GM19351 (cell line): Measurements from ENCODE around the gene C6orf120.
"Not testable (repeated sequence)": the region's sequence is repeated elsewhere in the genome, so short reads cannot be mapped to it uniquely, and the experiment has no call there.

ENCODE experiments used
- ATAC-seq: cut with Tn5 transposase; IDR thresholded peaks from one replicate; pipeline ENCODE4 v1.9.1; 2021; ENCODE audit warnings: mild to moderate bottlenecking, moderate library complexity; ENCODE audit not compliant: unreplicated experiment

C6orf120 gene

GRCh38 chr6:169678342-169678741 is 23.6 kb upstream of the C6orf120 start:
- no peak for ATAC-seq

- no peak for ATAC-seq
Observed at GRCh38 chr6:169684056-169684455, 17.9 kb upstream of the C6orf120 start.

GRCh38 chr6:169685860-169686259 is 16.1 kb upstream of the C6orf120 start:
- no peak for ATAC-seq

GRCh38 chr6:169689287-169689686 is 12.6 kb upstream of the C6orf120 start:
- no peak for ATAC-seq

- ATAC-seq: no peak
Observed at GRCh38 chr6:169691260-169691659, 10.7 kb upstream of the C6orf120 start.

GRCh38 chr6:169692516-169692915 is 9.4 kb upstream of the C6orf120 start:
- no peak for ATAC-seq

GRCh38 chr6:169695131-169695530 is 6.8 kb upstream of the C6orf120 start:
- no peak for ATAC-seq

- not testable (repeated sequence) for ATAC-seq
Observed at GRCh38 chr6:169697115-169697514, 4.8 kb upstream of the C6orf120 start.

- no peak for ATAC-seq
Observed at GRCh38 chr6:169700296-169700695, 1.6 kb upstream of the C6orf120 start.

GRCh38 chr6:169701311-169701953 is 494 bp upstream of the C6orf120 start:
- ATAC-seq: peak; percentile 8

GRCh38 chr6:169702840-169703246 is 917 bp downstream of the C6orf120 start:
- peak; percentile 15 for ATAC-seq

GRCh38 chr6:169707772-169708171 is 5.8 kb downstream of the C6orf120 start:
- ATAC-seq: no peak

GRCh38 chr6:169709293-169709692 is 7.4 kb downstream of the C6orf120 start:
- ATAC-seq: peak; percentile 57

GRCh38 chr6:169710009-169710408 is 8.1 kb downstream of the C6orf120 start:
- no peak for ATAC-seq

GRCh38 chr6:169714178-169714577 is 12.3 kb downstream of the C6orf120 start:
- no peak for ATAC-seq

- ATAC-seq: no peak
Observed at GRCh38 chr6:169714595-169714994, 12.7 kb downstream of the C6orf120 start.

- ATAC-seq: no peak
Observed at GRCh38 chr6:169719117-169719516, 17.2 kb downstream of the C6orf120 start.

- no peak for ATAC-seq
Observed at GRCh38 chr6:169720207-169720855, 18.4 kb downstream of the C6orf120 start.

- ATAC-seq: peak; percentile 17
Observed at GRCh38 chr6:169722362-169723199, 20.7 kb downstream of the C6orf120 start.

GRCh38 chr6:169723200-169723909 is 21.4 kb downstream of the C6orf120 start:
- peak; percentile 37 for ATAC-seq

- peak; percentile 34 for ATAC-seq
Observed at GRCh38 chr6:169723991-169724493, 22.1 kb downstream of the C6orf120 start.
